DMS79 treated with DMSO at 0.1 percent for 48 hours (cell line): ENCODE data around the gene PLCE1.

Experiments used
- DNase-seq: peaks from one replicate; lab custom pipeline; 2025; lab: John Stamatoyannopoulos, UW

The PLCE1 gene

GRCh38 chr10:94023906-94024305, 30.2 kb downstream of the PLCE1 start:
- no peak for DNase-seq

DNA sequence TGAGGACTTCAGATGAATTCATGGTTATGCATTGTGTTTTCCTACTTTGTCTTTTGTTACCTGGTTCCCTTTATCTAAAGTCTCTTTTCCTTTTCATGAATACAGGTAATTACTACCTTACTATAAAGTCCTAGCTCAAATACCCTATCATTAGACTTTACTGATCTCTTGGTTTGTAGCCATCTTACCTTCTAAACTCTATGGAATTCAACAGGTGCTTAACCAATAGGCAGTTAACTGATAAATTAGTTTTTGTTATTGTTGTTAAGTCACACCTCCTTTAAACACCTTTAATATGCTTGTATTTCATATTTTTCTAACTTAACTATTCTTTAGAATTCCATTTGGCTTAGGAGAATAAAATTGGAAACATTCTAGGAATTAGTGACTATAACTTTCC, 30.7 kb downstream of the PLCE1 start:
- no peak for DNase-seq

- DNase-seq: no peak
These were observed 32.1 kb downstream of the PLCE1 start for GRCh38 chr10:94025806-94026205.

DNA sequence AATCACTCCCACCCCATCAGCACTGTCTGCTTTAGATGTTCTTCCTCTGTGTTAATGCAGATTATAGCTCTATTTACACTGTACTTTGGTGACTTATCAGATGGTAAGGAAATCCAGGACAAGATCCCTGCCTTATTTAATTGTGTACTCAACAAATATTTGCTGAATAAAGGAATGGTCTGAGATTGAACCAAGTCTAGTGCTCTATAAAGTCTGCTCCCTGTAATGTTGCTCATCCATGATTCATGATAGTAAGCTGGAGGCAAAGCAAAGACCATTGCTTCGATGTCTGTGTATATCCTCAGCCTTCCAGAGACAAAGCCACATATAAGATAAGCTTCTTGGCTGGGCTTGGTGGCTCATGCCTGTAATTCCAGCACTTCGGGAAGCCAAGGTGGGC, 33.5 kb downstream of the PLCE1 start:
- DNase-seq: no peak

DNA sequence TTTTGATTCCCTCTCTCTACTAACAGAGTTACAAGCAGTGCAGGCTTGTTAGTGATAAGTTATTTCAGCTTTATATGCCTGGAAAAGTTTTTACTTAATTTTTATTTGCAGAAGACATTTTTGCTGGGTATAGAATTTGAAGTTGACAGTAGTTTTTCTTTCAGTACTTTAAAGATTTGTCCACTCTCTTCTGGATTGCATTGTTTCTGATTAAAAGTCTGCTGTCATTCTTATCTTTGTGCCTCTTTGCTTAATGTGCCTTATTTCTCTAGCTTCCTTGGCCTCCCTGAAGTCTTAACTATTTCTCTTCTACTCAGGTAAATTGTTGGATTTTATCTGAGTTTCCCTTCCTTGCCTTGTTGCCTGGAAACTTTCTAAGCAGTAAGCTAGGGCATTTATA, 36.2 kb downstream of the PLCE1 start:
- DNase-seq: no peak

DNA sequence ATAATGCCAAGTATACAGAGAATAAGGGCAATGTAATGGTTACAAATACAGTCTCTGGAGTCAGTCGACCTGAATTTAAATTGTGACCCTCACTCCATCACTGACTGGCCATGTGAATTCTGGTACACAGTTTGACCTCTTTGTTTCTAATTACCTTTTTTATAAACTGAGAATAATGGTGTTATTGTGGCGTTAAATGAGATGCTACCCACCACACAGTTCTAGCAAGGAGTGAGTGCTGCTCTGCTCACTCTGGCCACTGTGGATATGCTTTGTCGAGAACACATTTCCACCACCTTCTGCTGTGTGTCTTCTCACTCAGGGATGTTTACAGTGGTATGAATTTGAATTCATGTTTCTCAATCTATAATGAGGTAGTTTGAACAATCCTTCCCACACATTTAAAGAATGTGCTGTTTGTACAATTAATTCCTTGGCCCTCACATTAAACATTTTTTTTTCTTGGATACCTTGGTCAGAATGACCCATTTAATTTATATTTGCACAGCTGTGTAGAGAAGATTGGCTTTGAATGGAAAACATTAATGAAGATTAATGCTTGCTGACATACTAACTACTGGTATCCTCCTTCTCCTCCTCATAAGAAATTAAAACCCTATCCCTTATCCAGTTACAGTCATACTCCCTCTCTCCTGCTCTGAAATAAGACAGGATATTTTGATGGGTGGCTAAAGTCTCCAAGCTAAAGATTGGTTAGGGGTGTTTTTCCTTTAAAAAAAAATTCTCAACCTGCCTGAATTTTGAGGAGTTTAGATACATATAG, 42.4 kb downstream of the PLCE1 start:
- DNase-seq: no peak

GRCh38 chr10:94036766-94037033, 43.0 kb downstream of the PLCE1 start:
- DNase-seq: no peak

- DNase-seq: no peak
These were observed 43.6 kb downstream of the PLCE1 start for GRCh38 chr10:94037286-94037685.

GRCh38 chr10:94038024-94038423, 44.3 kb downstream of the PLCE1 start:
- no peak for DNase-seq

- DNase-seq: no peak
These were observed 47.5 kb downstream of the PLCE1 start for GRCh38 chr10:94041206-94041605.

DNA sequence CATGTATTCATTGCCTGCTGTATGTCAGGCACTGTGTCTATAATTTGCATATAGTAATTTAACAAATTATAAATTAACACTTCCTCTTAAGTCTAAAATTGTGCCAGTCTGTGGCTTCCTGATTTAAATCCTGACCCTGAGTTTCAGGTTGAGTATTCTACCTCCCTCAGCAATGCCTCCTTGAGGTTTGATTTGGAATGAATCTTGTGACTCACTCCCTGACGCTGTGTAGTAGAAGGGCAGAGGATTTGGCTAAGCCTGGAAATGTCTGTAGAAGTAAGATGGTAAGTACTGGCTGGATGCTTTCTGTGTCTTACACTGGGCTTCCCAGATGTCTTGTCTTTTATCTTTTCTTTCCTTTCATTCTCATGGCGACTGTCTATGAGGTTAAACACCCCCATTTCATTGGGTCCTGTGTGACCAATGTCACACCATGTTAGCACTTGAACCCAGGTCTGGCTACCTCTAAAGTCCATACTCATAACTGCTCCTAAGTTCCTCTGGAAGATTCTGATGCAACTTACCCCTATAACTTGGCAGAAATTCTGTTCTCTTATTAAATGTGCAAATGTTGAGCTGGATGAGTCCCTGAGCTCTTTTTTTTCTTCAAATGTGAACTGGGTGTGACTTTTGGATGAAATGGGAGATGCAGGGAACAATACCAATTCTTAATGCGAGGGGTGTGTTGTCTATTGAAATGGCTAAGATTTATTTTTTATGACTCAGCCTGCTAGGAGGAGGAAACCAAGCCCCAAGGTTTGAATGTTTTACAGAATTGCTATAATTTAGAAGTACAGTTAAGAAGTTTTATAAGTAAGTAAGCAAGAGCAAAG, 48.5 kb downstream of the PLCE1 start:
- no peak for DNase-seq

DNA sequence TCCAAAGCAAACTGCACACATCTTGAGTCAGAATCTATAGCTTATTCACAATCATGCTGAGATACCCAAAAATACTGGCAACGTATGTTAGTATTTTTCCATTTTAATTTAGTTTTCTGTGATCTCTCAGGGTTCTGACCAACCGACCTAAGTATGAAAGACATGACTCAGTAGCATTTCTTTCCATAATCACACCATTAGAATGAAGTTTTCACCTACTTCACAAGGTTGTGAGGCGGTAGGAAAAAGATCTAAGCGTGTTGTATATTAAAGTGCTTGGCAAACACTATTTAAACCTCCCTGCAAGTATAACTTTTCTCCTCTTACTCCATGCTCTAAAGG, 49.1 kb downstream of the PLCE1 start:
- DNase-seq: no peak
